SJCRH30 (cell line): ENCODE results near the gene LYZL6. TPM values are rescaled to one million over a fixed set of nuclear protein-coding genes. Genes with fewer than 3 reads are reported as not detected.

Experiments
- DNase-seq, 2 experiments: peaks; one replicate each; pipeline ENCODE4 v3.0.0-alpha.2; 2015 to 2020
- H3K27ac ChIP-seq: fragments of 250-450 bp; sonication (Bioruptor Pico); 2 replicates; pipeline ENCODE4 v1.5.1; 2020; ENCODE audit warnings: mild to moderate bottlenecking, moderate library complexity
- H3K27me3 ChIP-seq: fragments of 250-450 bp; sonication (Bioruptor Pico); 2 replicates; pipeline ENCODE4 v1.5.1; 2020; ENCODE audit warnings: mild to moderate bottlenecking, moderate library complexity
- H3K36me3 ChIP-seq: fragments of 250-450 bp; sonication (Bioruptor Pico); 2 replicates; pipeline ENCODE4 v1.5.1; 2020; ENCODE audit warnings: mild to moderate bottlenecking, moderate library complexity
- H3K4me1 ChIP-seq: fragments of 250-450 bp; sonication (Bioruptor Pico); 2 replicates; pipeline ENCODE4 v1.5.1; 2020; ENCODE audit warnings: mild to moderate bottlenecking, moderate library complexity
- H3K4me3 ChIP-seq: fragments of 250-450 bp; sonication (Bioruptor Pico); 2 replicates; pipeline ENCODE4 v1.5.1; 2020; ENCODE audit warnings: mild to moderate bottlenecking, moderate library complexity
- H3K9me3 ChIP-seq: fragments of 250-450 bp; sonication (Bioruptor Pico); replicated peaks from 2 replicates; pipeline ENCODE4 v1.5.1; 2020; ENCODE audit warnings: mild to moderate bottlenecking, moderate library complexity
- total RNA-seq: library from RNA; depleted of rRNA; stranded (reverse); fragments of >200 nt; shearing (Covaris generic); gene quantifications from 2 replicates; pipeline ENCODE4 v1.2.3, GENCODE V29; 2014; rRNA removed

Gene LYZL6
- total RNA-seq = not detected in 2 replicates

DNA sequence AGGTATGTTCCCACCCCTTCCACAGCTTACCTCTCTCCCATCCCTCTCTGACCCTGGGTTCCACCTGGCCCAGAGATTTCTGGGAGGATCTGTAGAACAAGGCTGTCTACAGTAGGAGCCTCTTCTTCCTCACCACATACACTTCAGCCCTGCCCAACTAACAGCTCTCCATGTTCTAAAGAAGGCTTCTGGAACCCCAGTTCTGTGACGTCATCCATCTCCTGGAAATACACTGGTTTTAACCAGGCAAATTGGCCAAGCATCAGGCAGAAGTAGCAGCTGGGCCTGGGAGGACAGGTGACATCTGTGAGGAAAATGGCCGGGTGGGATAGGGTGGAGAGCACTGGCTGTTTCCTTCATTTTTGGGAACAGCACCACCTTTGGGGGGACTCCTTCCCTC lies at the start of gene LYZL6:
TSS of gene LYZL6 (minus strand) at position 177 of the 400 bp plus-strand sequence. CDS start 4,357 bp downstream, outside the sequence.
- H3K9me3 ChIP-seq = no peaks in the 10 kb centered on the region
- DNase-seq = no peak
- H3K4me1 ChIP-seq = 0 out of 2 replicates have a peak, but pooled peaks cover 2% of the 10 kb centered on the region
- H3K4me3 ChIP-seq = no peak within 1 kb of the TSS
- H3K36me3 ChIP-seq = no peaks in the 10 kb centered on the region
- 0 out of 2 replicates have a peak, but pooled peaks cover 3% of the 10 kb centered on the region for H3K27me3 ChIP-seq
- no peak within 1 kb of the TSS for H3K27ac ChIP-seq

DNA sequence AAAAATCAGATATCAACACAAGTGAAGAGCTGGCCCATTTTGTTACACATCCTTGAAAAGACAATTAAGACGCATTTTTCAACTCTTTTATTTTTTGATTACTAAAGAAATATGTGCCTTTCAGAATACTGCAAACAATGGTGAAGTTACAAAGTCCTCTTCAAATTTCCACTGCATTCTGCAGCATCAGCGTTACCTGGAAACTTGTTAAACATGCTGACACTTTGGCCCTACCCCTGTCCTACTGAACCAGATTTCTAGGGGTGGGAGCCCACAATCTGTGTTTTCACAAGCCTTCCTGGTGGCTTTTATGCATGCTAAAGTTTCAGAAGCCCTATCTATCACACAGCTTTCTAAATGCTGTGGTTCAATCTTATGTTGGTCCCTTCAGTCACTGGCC lies 47.6 kb upstream of the LYZL6 start:
- Histone ChIP-seq H3K4me1 (no peaks in the 10 kb centered on the region), H3K27me3 (peaks cover 6% of the 10 kb centered on the region; the same call in 1 of the 2 replicates), H3K36me3 (no peaks in the 10 kb centered on the region), H3K27ac (no peak overlapping the region), H3K4me3 (no peak overlapping the region), H3K9me3 (no peaks in the 10 kb centered on the region)
- DNase-seq = no peak

- no peak for DNase-seq
- no peak overlapping the region for H3K4me3 ChIP-seq
- no peak overlapping the region for H3K27ac ChIP-seq
Measured at GRCh38 chr17:35988164-35988563, 44.7 kb upstream of the LYZL6 start.

GRCh38 chr17:35986643-35987042 lies 43.1 kb upstream of the LYZL6 start, which contains the start of gene CCL14:
Gene CCL14 (minus strand): TSS chr17:35986729. CDS start chr17:35986649, 80 bp downstream.
- Histone ChIP-seq H3K9me3 (no peaks in the 10 kb centered on the region), H3K27me3 (peaks cover 13% of the 10 kb centered on the region; the same call in 1 of the 2 replicates), H3K4me1 (no peaks in the 10 kb centered on the region), H3K4me3 (no peak within 1 kb of the TSS), H3K27ac (no peak within 1 kb of the TSS), H3K36me3 (no peaks in the 10 kb centered on the region)
- no peak for DNase-seq

More at GRCh38 chr17:35988164-35988563, 44.7 kb upstream of the LYZL6 start:
- no peaks in the 10 kb centered on the region for H3K4me1 ChIP-seq
- H3K36me3 ChIP-seq = no peaks in the 10 kb centered on the region
- peaks cover 13% of the 10 kb centered on the region; the same call in 1 of the 2 replicates for H3K27me3 ChIP-seq
- H3K9me3 ChIP-seq = no peaks in the 10 kb centered on the region

DNA sequence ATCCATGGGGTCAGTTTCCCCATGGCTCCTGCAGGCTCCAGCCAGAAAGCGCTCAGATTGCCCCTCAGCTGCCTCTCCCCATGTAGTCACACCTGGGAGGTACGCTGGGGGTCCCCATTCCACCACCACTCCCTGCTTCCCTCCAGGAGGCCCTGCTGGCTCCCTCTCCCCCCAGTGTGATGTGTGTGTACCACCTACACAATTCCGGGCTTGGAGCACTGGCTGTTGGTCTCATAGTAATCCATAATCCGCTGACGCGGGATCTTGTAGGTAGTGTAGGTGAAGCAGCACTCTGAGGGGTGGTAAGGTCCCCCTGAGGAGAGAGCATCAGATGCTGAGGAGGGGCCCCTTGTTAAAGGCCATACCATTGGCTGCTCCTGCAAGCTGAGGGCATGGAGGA lies 40.6 kb upstream of the LYZL6 start:
- Histone ChIP-seq H3K4me1 (no peaks in the 10 kb centered on the region), H3K36me3 (no peaks in the 10 kb centered on the region), H3K4me3 (no peak overlapping the region), H3K27me3 (peaks cover 21% of the 10 kb centered on the region; the same call in 1 of the 2 replicates), H3K9me3 (no peaks in the 10 kb centered on the region), H3K27ac (no peak overlapping the region)
- no peak for DNase-seq

GRCh38 chr17:35982409-35983191 lies 39.1 kb upstream of the LYZL6 start:
- Histone ChIP-seq H3K27ac (no peak overlapping the region), H3K9me3 (no peaks in the 10 kb centered on the region), H3K27me3 (peaks cover 21% of the 10 kb centered on the region; the same call in 1 of the 2 replicates), H3K36me3 (no peaks in the 10 kb centered on the region), H3K4me1 (no peaks in the 10 kb centered on the region), H3K4me3 (no peak overlapping the region)
- no peak for DNase-seq

DNA sequence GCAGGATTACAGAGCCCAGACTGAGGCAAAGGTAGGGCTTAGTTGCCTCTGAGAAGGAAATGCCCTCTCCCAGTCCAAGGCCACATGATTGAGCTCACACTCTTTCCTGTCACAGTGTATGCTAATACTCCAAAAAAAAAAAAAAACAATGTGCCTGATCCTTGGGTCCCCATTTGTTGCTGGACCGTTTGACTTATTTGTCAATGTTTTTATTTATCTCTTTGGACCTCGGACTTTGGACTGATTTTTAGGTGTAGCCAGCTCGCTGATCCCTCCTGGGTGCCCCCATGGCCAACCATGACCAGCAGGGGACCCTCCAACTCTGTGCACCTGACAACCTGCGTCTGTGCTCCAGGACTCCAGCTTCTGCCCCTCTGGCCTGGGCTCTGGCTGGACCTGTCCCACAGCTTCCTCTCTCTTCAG lies 38.4 kb upstream of the LYZL6 start:
- Histone ChIP-seq H3K27me3 (peaks cover 21% of the 10 kb centered on the region; the same call in 1 of the 2 replicates), H3K9me3 (no peaks in the 10 kb centered on the region), H3K4me3 (no peak overlapping the region), H3K27ac (no peak overlapping the region), H3K4me1 (no peaks in the 10 kb centered on the region), H3K36me3 (no peaks in the 10 kb centered on the region)
- no peak for DNase-seq

GRCh38 chr17:35981246-35981645 lies 37.7 kb upstream of the LYZL6 start, which contains the start of gene CCL16:
Gene CCL16 (minus strand): TSS chr17:35981497. CDS start chr17:35981420, 77 bp downstream.
- Histone ChIP-seq H3K4me3 (no peak within 1 kb of the TSS), H3K36me3 (no peaks in the 10 kb centered on the region), H3K4me1 (no peaks in the 10 kb centered on the region), H3K9me3 (no peaks in the 10 kb centered on the region), H3K27me3 (peaks cover 21% of the 10 kb centered on the region; the same call in 1 of the 2 replicates), H3K27ac (no peak within 1 kb of the TSS)
- no peak for DNase-seq

DNA sequence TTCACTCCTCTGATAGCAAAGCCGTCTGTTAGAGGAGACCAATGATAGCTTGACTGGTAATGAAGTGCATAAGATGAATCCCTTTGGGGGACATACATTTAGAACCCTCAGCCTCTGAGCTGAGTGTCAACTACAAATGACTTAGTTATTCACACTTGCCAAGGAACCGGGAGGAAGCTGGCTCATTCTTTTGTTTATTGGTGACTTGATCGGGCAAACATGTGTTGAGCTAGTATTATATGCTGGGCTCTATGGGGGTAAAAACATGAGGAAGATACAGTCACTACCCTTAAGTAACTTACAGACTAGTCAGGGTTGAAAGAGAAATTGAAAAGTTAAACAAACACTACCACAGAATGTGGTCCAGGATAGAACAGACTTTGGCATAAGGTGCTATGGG lies 34.8 kb upstream of the LYZL6 start:
- peaks cover 16% of the 10 kb centered on the region for H3K27me3 ChIP-seq
- no peaks in the 10 kb centered on the region for H3K9me3 ChIP-seq
- no peaks in the 10 kb centered on the region for H3K4me1 ChIP-seq
- H3K4me3 ChIP-seq = no peak overlapping the region
- no peak for DNase-seq
- no peaks in the 10 kb centered on the region for H3K36me3 ChIP-seq
- H3K27ac ChIP-seq = no peak overlapping the region

DNA sequence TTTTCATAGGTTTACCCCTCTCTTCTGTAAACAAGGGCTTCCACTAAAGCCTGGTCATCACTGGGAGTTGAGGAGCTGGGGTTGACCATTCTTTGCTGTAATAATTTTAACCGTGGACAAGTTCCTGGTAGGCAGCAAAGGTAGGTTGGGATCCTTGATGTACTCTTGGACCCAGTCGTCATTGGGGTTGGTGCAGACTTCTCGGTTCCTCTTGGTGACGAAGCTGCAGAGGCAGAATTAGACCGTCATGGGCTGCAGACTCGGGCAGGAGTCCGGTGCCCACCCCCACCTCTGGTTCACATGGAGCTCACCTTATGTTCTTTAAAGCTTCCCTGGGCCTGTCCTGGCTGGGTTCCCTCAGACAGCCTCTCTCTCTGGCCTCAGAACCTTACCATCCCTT lies 34.0 kb upstream of the LYZL6 start:
- Histone ChIP-seq H3K36me3 (no peaks in the 10 kb centered on the region), H3K27ac (no peak overlapping the region), H3K27me3 (peaks cover 21% of the 10 kb centered on the region; the same call in 1 of the 2 replicates), H3K9me3 (no peaks in the 10 kb centered on the region), H3K4me1 (no peaks in the 10 kb centered on the region), H3K4me3 (no peak overlapping the region)
- no peak for DNase-seq

DNA sequence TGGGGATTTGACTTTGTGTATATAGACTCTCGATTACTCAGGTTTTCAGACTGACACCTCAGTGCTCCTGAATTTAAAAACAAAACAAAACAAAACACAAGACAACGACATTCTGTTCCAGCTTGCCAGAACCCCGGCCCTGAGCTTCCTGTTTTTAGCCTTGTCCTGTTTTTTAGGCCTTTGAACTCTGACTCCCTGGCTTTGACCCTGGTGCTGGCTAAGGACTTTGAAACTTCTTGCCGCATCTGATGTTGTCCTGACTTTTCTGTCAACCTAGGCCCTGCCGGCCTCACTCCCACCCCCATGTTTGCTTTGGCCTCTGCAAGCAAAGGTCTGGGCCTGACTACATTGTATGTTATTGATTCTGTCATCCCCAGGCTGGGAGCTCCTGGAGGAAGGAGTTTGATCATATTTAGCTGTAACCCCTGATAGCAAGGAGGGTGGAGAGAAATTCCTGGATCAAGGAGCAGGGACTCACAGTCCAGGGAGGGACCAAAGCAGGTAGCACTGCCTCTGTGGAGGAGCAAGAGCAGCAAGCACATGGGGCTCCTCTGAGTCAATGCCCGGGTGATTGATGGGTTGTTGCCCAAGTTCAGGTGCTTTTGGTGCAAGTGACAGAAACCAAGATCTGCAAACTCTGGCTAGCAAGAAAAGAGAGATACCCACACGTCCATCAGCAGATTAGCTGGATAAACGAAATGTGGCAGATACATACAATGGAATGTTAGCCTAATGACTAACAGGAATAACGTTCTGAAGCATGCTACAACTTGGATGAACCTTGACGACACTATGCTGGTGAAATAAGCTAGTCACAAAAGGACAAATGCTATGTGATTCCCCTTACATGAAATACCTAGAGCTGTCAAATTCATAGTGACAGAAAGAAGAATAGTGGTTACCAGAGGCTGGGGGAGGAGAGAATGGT lies 30.1 kb upstream of the LYZL6 start:
- no peak overlapping the region for H3K4me3 ChIP-seq
- no peaks in the 10 kb centered on the region for H3K4me1 ChIP-seq
- H3K36me3 ChIP-seq = no peaks in the 10 kb centered on the region
- H3K27me3 ChIP-seq = peaks cover 26% of the 10 kb centered on the region
- no peak overlapping the region for H3K27ac ChIP-seq
- DNase-seq = no peak
- no peaks in the 10 kb centered on the region for H3K9me3 ChIP-seq

- no peak for DNase-seq
- H3K36me3 ChIP-seq = no peaks in the 10 kb centered on the region
- H3K9me3 ChIP-seq = no peaks in the 10 kb centered on the region
- H3K4me1 ChIP-seq = no peaks in the 10 kb centered on the region
- no peak overlapping the region for H3K4me3 ChIP-seq
- H3K27me3 ChIP-seq = peaks cover 26% of the 10 kb centered on the region
- no peak overlapping the region for H3K27ac ChIP-seq
Measured at GRCh38 chr17:35972945-35973332, 29.4 kb upstream of the LYZL6 start.

DNA sequence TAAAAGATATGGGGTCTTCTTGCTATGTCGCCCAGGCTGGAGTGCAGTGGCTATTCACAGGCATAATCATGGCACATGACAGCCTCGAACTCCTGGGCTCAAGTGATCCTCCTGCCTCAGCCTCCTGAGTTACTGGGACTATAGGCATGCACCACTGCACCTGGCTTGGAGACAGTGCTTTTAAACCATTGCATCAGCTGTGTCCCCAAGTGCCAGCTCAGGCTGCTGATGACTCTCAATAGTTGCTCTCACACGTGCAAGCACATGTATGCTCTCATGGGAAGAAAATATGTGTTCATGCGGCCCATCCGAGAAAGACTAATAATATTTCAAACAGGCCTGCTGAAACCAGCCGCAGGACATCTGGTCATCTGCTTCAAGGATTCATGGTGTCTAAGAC lies 29.0 kb upstream of the LYZL6 start:
- Histone ChIP-seq H3K27me3 (peaks cover 26% of the 10 kb centered on the region), H3K36me3 (no peaks in the 10 kb centered on the region), H3K4me1 (no peaks in the 10 kb centered on the region), H3K27ac (no peak overlapping the region), H3K9me3 (no peaks in the 10 kb centered on the region), H3K4me3 (no peak overlapping the region)
- no peak for DNase-seq

DNA sequence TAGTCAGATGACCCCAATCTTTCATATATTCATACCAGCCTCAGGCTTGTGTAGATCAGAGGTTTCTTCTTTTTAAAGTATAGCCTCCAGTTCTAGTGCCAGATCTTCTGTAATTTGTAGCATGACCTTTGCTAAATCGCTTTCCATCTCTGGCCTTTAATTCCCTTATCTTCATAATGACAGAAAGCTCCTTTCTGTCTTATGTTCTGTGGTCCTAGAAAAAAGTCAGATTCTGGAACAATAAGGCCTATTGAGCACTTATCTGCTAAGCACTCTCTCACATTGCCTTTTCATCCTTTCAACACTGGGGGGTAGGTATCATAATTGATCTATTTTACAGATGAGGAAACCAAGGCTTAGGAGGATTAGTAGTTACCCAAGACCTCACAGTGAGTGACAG lies 28.6 kb upstream of the LYZL6 start:
- no peaks in the 10 kb centered on the region for H3K9me3 ChIP-seq
- DNase-seq = no peak
- no peaks in the 10 kb centered on the region for H3K36me3 ChIP-seq
- H3K4me1 ChIP-seq = no peaks in the 10 kb centered on the region
- no peak overlapping the region for H3K27ac ChIP-seq
- H3K4me3 ChIP-seq = no peak overlapping the region
- H3K27me3 ChIP-seq = peaks cover 29% of the 10 kb centered on the region
